Parietal lobe (tissue), 2 donors: Measurements from ENCODE around the gene TBPL2. TPM values are rescaled to one million over a fixed set of nuclear protein-coding genes. Genes with fewer than 3 reads are reported as not detected.

Source experiments
- small RNA-seq: library from RNA; depleted of rRNA; stranded (forward); fragments of <200 nt; gene quantifications from one replicate; pipeline ENCODE3, GENCODE V24; 2014; ENCODE audit warnings: low replicate concordance
- total RNA-seq: library from RNA; depleted of rRNA; stranded (reverse); fragments of >200 nt; gene quantifications from one replicate; pipeline ENCODE4 v1.2.3, GENCODE V29; 2014

TBPL2 gene
- not detected for total RNA-seq

GRCh38 chr14:55440385-55440784, at the start of gene TBPL2:
Gene TBPL2 (minus strand): TSS chr14:55440616. CDS start chr14:55440449, 167 bp downstream.

GRCh38 chr14:55411426-55412389, 28.7 kb downstream of the TBPL2 start, which contains the start of gene ATG14:
Gene ATG14 (minus strand): TSS chr14:55411830. CDS start chr14:55411822, 8 bp downstream.

Small RNAs within 50 kb of the gene (small RNA-seq; reads per million reads assigned to genes)
- not detected for gene AL356801.1

Other genes starting within 250 kb of the TBPL2 start
- 6.6 TPM for gene DLGAP5, start 249.0 kb downstream of the TBPL2 start, total RNA-seq
- 34.4 TPM for gene FBXO34, start 169.2 kb downstream of the TBPL2 start, total RNA-seq
- gene ATG14, start 28.8 kb downstream of the TBPL2 start, total RNA-seq: 21.6 TPM
- gene KTN1, start 139.6 kb upstream of the TBPL2 start, total RNA-seq: 115 TPM